Hepatocyte (in vitro differentiated cells): ENCODE data around the gene EPHB2.

Source experiments
- CTCF ChIP-seq: fragments of 200-600 bp; sonication (generic); IDR thresholded peaks from 2 replicates; pipeline ENCODE4 v1.5.1; 2016; ENCODE audit warnings: antibody characterized with exemption, mild to moderate bottlenecking; ENCODE audit not compliant: poor library complexity
- EZH2 ChIP-seq: fragments of 200-600 bp; sonication (generic); IDR thresholded peaks from 2 replicates; pipeline ENCODE4 v1.6.1; 2016; ENCODE audit warnings: antibody characterized with exemption, mild to moderate bottlenecking, borderline replicate concordance
- EZH2phosphoT487 ChIP-seq: fragments of 200-600 bp; sonication (generic); IDR thresholded peaks from one replicate; pipeline ENCODE4 v1.6.1; 2018; ENCODE audit warnings: antibody characterized with exemption, mild to moderate bottlenecking, low read depth, moderate library complexity; ENCODE audit not compliant: unreplicated experiment, severe bottlenecking

- TF ChIP-seq CTCF = no peak
- no peak for TF ChIP-seq EZH2phosphoT487
- TF ChIP-seq EZH2 = no peak
Measured at GRCh38 chr1:22749503-22749902, 38.9 kb downstream of the EPHB2 start.
